H1 (cell line): ENCODE data around the gene ATP2B3. TPM values are rescaled to one million over a fixed set of nuclear protein-coding genes. Genes with fewer than 3 reads are reported as not detected.

Experiments
- POU5F1 ChIP-seq: IDR thresholded peaks from 2 replicates; pipeline ENCODE4 v1.6.1; 2011; ENCODE audit warnings: low read depth, mild to moderate bottlenecking, low read length, moderate library complexity
- SIN3A ChIP-seq, 2 experiments: IDR thresholded peaks in 1 of 2; conservative IDR thresholded peaks in 1 of 2; 2 replicates each; pipeline ENCODE4 v1.6.1; 2011 to 2012; ENCODE audit warnings: low read length in 2 of 2, improper control_type of control experiment in 1 of 2, low read depth in 1 of 2, mild to moderate bottlenecking in 1 of 2
- polyA plus RNA-seq, 7 experiments: library from polyadenylated mRNA; depleted of rRNA in 3 of 7; stranded (reverse) in 5 of 7; unstranded in 2 of 7; fragments of >200 nt in 5 of 7; fragments of 200-250 nt in 2 of 7; gene quantifications; 1 replicate in 5 of 7; 2 replicates in 1 of 7; 4 replicates in 1 of 7; pipeline versions ENCODE4 v1.2.1 to v1.2.3, GENCODE V29; 2011 to 2013; ENCODE audit warnings: missing spikeins in 2 of 7, mixed read lengths in 2 of 7
- total RNA-seq: library from RNA; stranded (reverse); fragmentation: NEBNext Ultra II Directional; extraction: Animal tissue kit (Norgen Biotek cat#: 25700); gene quantifications from 2 replicates; pipeline ENCODE4 v1.2.1, GENCODE V29; 2021

The ATP2B3 gene
- total and polyA plus RNA-seq, 2 of the 8 experiments (the other 6 are each of a cell fraction or from before 2014, with no cell fraction given): 0.14 to 0.19 TPM

- no peak for TF ChIP-seq POU5F1
- TF ChIP-seq SIN3A (conservative IDR thresholded peaks at IDR 0.05 in 1 of 2, IDR thresholded peaks at IDR 0.05 in 1 of 2; ENCODE audit: low read depth in 1 of 2, low read length in 2 of 2): no peak
These were observed 85.2 kb downstream of the ATP2B3 start (continued) for GRCh38 chrX:153602601-153603000.
